HL-60 (cell line): ENCODE data around the gene CDC42EP1.
A peak's percentile ranks its signal among the peaks of the same experiment; 100 is the strongest.

ENCODE experiments used
- DNase-seq, 2 experiments: peaks; one replicate each; pipeline ENCODE4 v3.0.0-alpha.2; 2010 to 2020; ENCODE audit warnings: low read depth in 1 of 2, low spot score in 1 of 2
- H3K27ac ChIP-seq: fragments of 250-450 bp; sonication (Bioruptor Pico); replicated peaks from 2 replicates; pipeline ENCODE4 v1.5.1; 2020; ENCODE audit warnings: mild to moderate bottlenecking, moderate library complexity
- H3K27me3 ChIP-seq: fragments of 250-450 bp; sonication (Bioruptor Pico); 2 replicates; pipeline ENCODE4 v1.5.1; 2021; ENCODE audit warnings: mild to moderate bottlenecking, moderate library complexity; ENCODE audit not compliant: insufficient read depth, poor library complexity, severe bottlenecking
- H3K4me3 ChIP-seq: replicated peaks from 2 replicates; pipeline ENCODE4 v1.5.1; 2011; ENCODE audit warnings: mild to moderate bottlenecking, control low read depth, low read length; ENCODE audit not compliant: insufficient read depth
- GABPA ChIP-seq: IDR thresholded peaks from 2 replicates; pipeline ENCODE4 v1.6.1; 2012; ENCODE audit warnings: low read depth
- POLR2AphosphoS5 ChIP-seq: IDR thresholded peaks from 2 replicates; pipeline ENCODE4 v1.6.1; 2012; ENCODE audit warnings: low read depth
- SPI1 ChIP-seq: IDR thresholded peaks from 2 replicates; pipeline ENCODE4 v1.6.1; 2012; ENCODE audit warnings: low read depth, mild to moderate bottlenecking, borderline replicate concordance
- TF ChIP-seq, protein P1 (sequence below): IDR thresholded peaks from one replicate; pipeline ENCODE4 v1.5.1; 2011; ENCODE audit warnings: low read length, control low read depth, inconsistent platforms; ENCODE audit not compliant: insufficient read depth
- TF ChIP-seq, protein P2 (sequence below): IDR thresholded peaks from 2 replicates; pipeline ENCODE4 v1.6.1; 2012; ENCODE audit warnings: low read depth; ENCODE audit not compliant: insufficient replicate concordance

CDC42EP1 gene

DNA sequence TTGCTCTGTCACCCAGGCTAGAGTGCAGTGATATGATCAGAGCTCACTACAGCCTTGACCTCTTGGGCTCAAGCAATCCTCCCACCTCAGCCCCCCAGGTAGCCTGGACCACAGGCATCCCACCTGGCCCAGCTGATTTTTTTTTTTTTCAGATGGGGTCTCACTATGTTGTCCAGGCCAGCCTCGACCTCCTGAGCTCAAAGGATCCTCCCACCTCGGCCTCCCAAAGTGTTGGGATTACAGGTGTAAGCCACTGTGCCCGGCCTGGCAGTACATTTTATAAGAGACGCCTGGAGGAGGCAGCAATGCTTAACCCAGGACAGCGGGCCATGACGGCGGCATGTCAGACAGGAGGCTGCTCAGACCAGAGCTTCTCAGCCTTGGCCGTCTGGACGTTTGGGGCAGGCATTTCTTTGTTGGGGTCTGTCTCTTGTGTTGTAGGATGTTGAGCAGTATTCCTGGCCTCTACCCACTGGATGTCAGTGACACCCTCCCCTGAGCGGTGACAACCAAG lies 15.3 kb downstream of the CDC42EP1 start:
- TF ChIP-seq, protein P1, sequence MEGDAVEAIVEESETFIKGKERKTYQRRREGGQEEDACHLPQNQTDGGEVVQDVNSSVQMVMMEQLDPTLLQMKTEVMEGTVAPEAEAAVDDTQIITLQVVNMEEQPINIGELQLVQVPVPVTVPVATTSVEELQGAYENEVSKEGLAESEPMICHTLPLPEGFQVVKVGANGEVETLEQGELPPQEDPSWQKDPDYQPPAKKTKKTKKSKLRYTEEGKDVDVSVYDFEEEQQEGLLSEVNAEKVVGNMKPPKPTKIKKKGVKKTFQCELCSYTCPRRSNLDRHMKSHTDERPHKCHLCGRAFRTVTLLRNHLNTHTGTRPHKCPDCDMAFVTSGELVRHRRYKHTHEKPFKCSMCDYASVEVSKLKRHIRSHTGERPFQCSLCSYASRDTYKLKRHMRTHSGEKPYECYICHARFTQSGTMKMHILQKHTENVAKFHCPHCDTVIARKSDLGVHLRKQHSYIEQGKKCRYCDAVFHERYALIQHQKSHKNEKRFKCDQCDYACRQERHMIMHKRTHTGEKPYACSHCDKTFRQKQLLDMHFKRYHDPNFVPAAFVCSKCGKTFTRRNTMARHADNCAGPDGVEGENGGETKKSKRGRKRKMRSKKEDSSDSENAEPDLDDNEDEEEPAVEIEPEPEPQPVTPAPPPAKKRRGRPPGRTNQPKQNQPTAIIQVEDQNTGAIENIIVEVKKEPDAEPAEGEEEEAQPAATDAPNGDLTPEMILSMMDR, result no peak
- TF ChIP-seq POLR2AphosphoS5 (no peak), GABPA (no peak), SPI1 (no peak)
- TF ChIP-seq, protein P2, sequence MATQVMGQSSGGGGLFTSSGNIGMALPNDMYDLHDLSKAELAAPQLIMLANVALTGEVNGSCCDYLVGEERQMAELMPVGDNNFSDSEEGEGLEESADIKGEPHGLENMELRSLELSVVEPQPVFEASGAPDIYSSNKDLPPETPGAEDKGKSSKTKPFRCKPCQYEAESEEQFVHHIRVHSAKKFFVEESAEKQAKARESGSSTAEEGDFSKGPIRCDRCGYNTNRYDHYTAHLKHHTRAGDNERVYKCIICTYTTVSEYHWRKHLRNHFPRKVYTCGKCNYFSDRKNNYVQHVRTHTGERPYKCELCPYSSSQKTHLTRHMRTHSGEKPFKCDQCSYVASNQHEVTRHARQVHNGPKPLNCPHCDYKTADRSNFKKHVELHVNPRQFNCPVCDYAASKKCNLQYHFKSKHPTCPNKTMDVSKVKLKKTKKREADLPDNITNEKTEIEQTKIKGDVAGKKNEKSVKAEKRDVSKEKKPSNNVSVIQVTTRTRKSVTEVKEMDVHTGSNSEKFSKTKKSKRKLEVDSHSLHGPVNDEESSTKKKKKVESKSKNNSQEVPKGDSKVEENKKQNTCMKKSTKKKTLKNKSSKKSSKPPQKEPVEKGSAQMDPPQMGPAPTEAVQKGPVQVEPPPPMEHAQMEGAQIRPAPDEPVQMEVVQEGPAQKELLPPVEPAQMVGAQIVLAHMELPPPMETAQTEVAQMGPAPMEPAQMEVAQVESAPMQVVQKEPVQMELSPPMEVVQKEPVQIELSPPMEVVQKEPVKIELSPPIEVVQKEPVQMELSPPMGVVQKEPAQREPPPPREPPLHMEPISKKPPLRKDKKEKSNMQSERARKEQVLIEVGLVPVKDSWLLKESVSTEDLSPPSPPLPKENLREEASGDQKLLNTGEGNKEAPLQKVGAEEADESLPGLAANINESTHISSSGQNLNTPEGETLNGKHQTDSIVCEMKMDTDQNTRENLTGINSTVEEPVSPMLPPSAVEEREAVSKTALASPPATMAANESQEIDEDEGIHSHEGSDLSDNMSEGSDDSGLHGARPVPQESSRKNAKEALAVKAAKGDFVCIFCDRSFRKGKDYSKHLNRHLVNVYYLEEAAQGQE, result no peak
- H3K27ac ChIP-seq, result no peak overlapping the region
- no peak for DNase-seq
- no peak overlapping the region for H3K4me3 ChIP-seq
- H3K27me3 ChIP-seq, result no peaks in the 10 kb centered on the region

GRCh38 chr22:37578002-37578401 lies 17.7 kb downstream of the CDC42EP1 start:
- no peak overlapping the region for H3K4me3 ChIP-seq
- no peak for TF ChIP-seq SPI1
- TF ChIP-seq, protein P1, result no peak
- TF ChIP-seq, protein P2, result no peak
- no peak for TF ChIP-seq GABPA
- no peak for TF ChIP-seq POLR2AphosphoS5
- H3K27me3 ChIP-seq, result no peaks in the 10 kb centered on the region
- DNase-seq, result no peak
- no peak overlapping the region for H3K27ac ChIP-seq

DNA sequence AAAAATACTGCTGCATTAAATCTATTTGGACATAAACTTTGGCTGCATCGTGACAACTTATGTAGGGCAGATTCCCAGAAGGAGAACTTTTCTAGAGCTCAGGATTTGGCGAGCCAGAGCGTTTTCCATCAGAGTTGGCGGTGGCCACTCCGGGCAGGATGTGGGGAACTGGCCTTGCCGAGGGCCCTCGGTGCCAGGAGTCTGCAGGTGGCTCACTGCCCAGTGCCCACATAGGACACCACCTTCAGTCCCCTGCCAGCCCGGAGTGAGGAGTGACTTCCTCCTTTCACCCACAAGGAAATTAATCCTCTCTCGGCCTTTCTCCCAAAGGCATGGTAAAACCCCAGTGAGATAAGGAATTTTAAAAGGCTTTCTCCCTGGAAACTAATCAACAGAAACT lies 21.2 kb downstream of the CDC42EP1 start:
- TF ChIP-seq, protein P2, result no peak
- TF ChIP-seq GABPA, result no peak
- peak; percentile 74 for TF ChIP-seq SPI1
- TF ChIP-seq POLR2AphosphoS5, result no peak
- TF ChIP-seq, protein P1, result no peak
- H3K4me3 ChIP-seq, result no peak overlapping the region
- H3K27me3 ChIP-seq, result no peaks in the 10 kb centered on the region
- H3K27ac ChIP-seq, result no peak overlapping the region
- peak in 1 of 2 experiments; percentile 25 for DNase-seq
